Gastrocnemius medialis (tissue), 4 donors: Measurements from ENCODE around the gene APBA2.
"Not testable (repeated sequence)": the region's sequence is repeated elsewhere in the genome, so short reads cannot be mapped to it uniquely, and the experiment has no call there.

Source experiments
- POLR2A ChIP-seq, 2 donors: fragments of 450-650 bp; IDR thresholded peaks; one replicate each; pipeline ENCODE4 v1.6.1; 2017; ENCODE audit warnings: antibody characterized with exemption in 2 of 2, mild to moderate bottlenecking in 2 of 2, moderate library complexity in 2 of 2
- TF ChIP-seq, protein P1 (sequence below), 5 experiments: fragments of 450-650 bp in 3 of 5; fragments of 200-600 bp in 2 of 5; sonication (generic) in 2 of 5; IDR thresholded peaks in 4 of 5; conservative IDR thresholded peaks in 1 of 5; 1 replicate in 4 of 5; 2 replicates in 1 of 5; pipeline ENCODE4 v1.5.1; 2016 to 2019; ENCODE audit warnings: antibody characterized with exemption in 5 of 5, mild to moderate bottlenecking in 3 of 5, moderate library complexity in 3 of 5

DNA sequence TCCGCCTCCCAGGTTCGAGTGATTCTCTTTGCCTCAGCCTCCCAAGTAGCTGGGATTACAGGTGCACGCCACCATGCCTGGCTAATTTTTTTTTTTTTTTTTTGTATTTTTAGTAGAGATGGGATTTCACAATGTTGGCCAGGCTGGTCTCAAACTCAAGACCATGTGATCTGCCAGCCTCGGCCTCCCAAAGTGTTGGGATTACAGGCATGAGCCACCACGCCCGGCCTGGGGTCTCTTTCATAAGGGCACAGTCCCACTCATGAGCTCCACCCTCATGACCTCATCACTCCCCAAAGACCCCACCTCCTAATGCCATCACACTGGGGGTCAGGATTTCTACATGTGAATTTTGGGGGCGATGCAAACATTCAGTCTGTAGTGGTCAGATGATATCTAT is 159.4 kb downstream of the APBA2 start:
- TF ChIP-seq, protein P1, sequence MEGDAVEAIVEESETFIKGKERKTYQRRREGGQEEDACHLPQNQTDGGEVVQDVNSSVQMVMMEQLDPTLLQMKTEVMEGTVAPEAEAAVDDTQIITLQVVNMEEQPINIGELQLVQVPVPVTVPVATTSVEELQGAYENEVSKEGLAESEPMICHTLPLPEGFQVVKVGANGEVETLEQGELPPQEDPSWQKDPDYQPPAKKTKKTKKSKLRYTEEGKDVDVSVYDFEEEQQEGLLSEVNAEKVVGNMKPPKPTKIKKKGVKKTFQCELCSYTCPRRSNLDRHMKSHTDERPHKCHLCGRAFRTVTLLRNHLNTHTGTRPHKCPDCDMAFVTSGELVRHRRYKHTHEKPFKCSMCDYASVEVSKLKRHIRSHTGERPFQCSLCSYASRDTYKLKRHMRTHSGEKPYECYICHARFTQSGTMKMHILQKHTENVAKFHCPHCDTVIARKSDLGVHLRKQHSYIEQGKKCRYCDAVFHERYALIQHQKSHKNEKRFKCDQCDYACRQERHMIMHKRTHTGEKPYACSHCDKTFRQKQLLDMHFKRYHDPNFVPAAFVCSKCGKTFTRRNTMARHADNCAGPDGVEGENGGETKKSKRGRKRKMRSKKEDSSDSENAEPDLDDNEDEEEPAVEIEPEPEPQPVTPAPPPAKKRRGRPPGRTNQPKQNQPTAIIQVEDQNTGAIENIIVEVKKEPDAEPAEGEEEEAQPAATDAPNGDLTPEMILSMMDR (IDR thresholded peaks at IDR 0.05 in 4 of 5, conservative IDR thresholded peaks at IDR 0.05 in 1 of 5) = not testable (repeated sequence)
- not testable (repeated sequence) for TF ChIP-seq POLR2A (IDR thresholded peaks at IDR 0.05)
